ENCODE results near the gene LIPM. TPM values are rescaled to one million over a fixed set of nuclear protein-coding genes. Genes with fewer than 3 reads are reported as not detected.

Gene LIPM
- polyA plus RNA-seq, 3 donors = not detected

- H3K9me3 ChIP-seq (replicated peaks in 1 of 2; ENCODE audit: control insufficient read depth in 1 of 2, insufficient read depth in 1 of 2, low read length in 2 of 2) = no peaks in the 10 kb centered on the region
- TF ChIP-seq CTCF (IDR thresholded peaks at IDR 0.05) = no peak
- WGBS (ENCODE audit: insufficient coverage) = no CpG with 5 or more reads among the region's 2 CpGs
- Mint-ChIP-seq H3K9me3 (no peaks in the 10 kb centered on the region), H3K36me3 (peaks cover 33 to 35% of the 10 kb centered on the region in 2 donors), H3K27ac (peak overlapping the region in 5 of 7 donors; percentile 19 to 70 (median 34)), H3K4me3 (no peak overlapping the region), H3K27me3 (ENCODE audit: low read depth in 3 of 3) (no peaks in the 10 kb centered on the region), H3K4me1 (peaks cover 16% of the 10 kb centered on the region)
- H2AFZ ChIP-seq (ENCODE audit: insufficient read depth, low read depth, low read length, poor library complexity, severe bottlenecking) = no peak overlapping the region
- H3K36me3 ChIP-seq (replicated peaks in 1 of 2; ENCODE audit: control insufficient read depth in 1 of 2, insufficient read depth in 2 of 2, low read length in 2 of 2) = peaks cover 0 to 31% of the 10 kb centered on the region in 2 donors
- no peak overlapping the region for H3K9ac ChIP-seq (ENCODE audit: insufficient read depth, low read length, poor library complexity, severe bottlenecking)
- H3K4me1 ChIP-seq (ENCODE audit: control insufficient read depth in 1 of 2, insufficient read depth in 2 of 2, low read length in 2 of 2) = peaks cover 35 to 38% of the 10 kb centered on the region in 2 donors
- H3K4me2 ChIP-seq (replicated peaks; ENCODE audit: extremely low read depth, low read length, poor library complexity, severe bottlenecking) = no peak overlapping the region
- peak overlapping the region in 1 of 2 donors; percentile 80 for H3K27ac ChIP-seq (ENCODE audit: low read depth in 1 of 2, low read length in 2 of 2)
- no peaks in the 10 kb centered on the region for H4K20me1 ChIP-seq (ENCODE audit: insufficient read depth, low read length)
- no peak overlapping the region for H3K4me3 ChIP-seq (replicated peaks in 1 of 3; ENCODE audit: low read depth in 2 of 3, low read length in 3 of 3)
- H3K79me2 ChIP-seq (ENCODE audit: insufficient read depth, low read length) = no peaks in the 10 kb centered on the region
- intact Hi-C loops (cut with micrococcal nuclease) = no loop called here
- H3K27me3 ChIP-seq (ENCODE audit: control insufficient read depth in 2 of 2, insufficient read depth in 2 of 2, low read length in 2 of 2) = no peaks in the 10 kb centered on the region
- DNase-seq = no peak
Measured at GRCh38 chr10:88833156-88833555, 30.6 kb downstream of the LIPM start.

DNA sequence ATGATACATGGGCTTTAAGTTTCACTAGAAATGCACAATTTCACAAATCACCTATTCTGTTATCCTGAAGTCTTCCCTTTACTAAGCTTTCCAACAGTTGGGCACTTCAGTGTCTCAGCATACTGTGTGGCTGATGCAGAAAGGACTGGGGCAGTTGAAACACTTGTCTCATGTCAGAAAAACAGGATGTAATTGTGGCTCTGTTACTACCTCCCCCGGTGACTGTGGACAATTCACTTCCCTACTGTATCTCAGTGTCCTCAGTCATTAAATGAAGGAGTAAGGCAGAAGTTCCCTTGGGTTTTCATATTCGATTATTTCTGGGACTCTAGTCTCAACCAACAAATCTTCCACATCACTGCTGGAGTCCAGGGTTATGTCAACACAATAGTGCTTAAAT lies 31.2 kb downstream of the LIPM start:
- peak overlapping the region in 1 of 2 donors; percentile 80 for H3K27ac ChIP-seq (ENCODE audit: low read depth in 1 of 2, low read length in 2 of 2)

More for the DNA sequence above, 31.2 kb downstream of the LIPM start:
- Mint-ChIP-seq H3K27ac (peak overlapping the region; percentile 12 to 84 (median 71)), H3K4me3 (peak overlapping the region in 1 of 2 donors; percentile 43), H3K9me3 (no peaks in the 10 kb centered on the region), H3K36me3 (peaks cover 28 to 30% of the 10 kb centered on the region in 2 donors), H3K27me3 (ENCODE audit: low read depth in 3 of 3) (peaks cover 0 to 2% (median 0%) of the 10 kb centered on the region in 3 donors), H3K4me1 (peaks cover 16% of the 10 kb centered on the region)
- Histone ChIP-seq H3K4me1 (ENCODE audit: control insufficient read depth in 1 of 2, insufficient read depth in 2 of 2, low read length in 2 of 2) (peaks cover 35 to 38% of the 10 kb centered on the region in 2 donors), H3K79me2 (ENCODE audit: insufficient read depth, low read length) (no peaks in the 10 kb centered on the region), H2AFZ (ENCODE audit: insufficient read depth, low read depth, low read length, poor library complexity, severe bottlenecking) (no peak overlapping the region), H4K20me1 (ENCODE audit: insufficient read depth, low read length) (no peaks in the 10 kb centered on the region), H3K36me3 (replicated peaks in 1 of 2; ENCODE audit: control insufficient read depth in 1 of 2, insufficient read depth in 2 of 2, low read length in 2 of 2) (peaks cover 0 to 25% of the 10 kb centered on the region in 2 donors), H3K9me3 (replicated peaks in 1 of 2; ENCODE audit: control insufficient read depth in 1 of 2, insufficient read depth in 1 of 2, low read length in 2 of 2) (no peaks in the 10 kb centered on the region), H3K27me3 (ENCODE audit: control insufficient read depth in 2 of 2, insufficient read depth in 2 of 2, low read length in 2 of 2) (no peaks in the 10 kb centered on the region), H3K4me3 (replicated peaks in 1 of 3; ENCODE audit: low read depth in 2 of 3, low read length in 3 of 3) (peak overlapping the region in 1 of 3 experiments; percentile 6), H3K9ac (ENCODE audit: insufficient read depth, low read length, poor library complexity, severe bottlenecking) (no peak overlapping the region), H3K4me2 (replicated peaks; ENCODE audit: extremely low read depth, low read length, poor library complexity, severe bottlenecking) (no peak overlapping the region)
- peak; percentile 61 to 81 (median 71) for DNase-seq
- WGBS (ENCODE audit: insufficient coverage) = 0% methylated on average over 1 of the region's 2 CpGs
- intact Hi-C loops (cut with micrococcal nuclease) = loop anchor here in 1 of 2 donors (2.0 kb wide), 2 partner anchors 29 to 99 kb away; no protein-coding TSS in a partner anchor
- TF ChIP-seq CTCF (IDR thresholded peaks at IDR 0.05) = no peak

Measured in CD14-positive monocyte (primary cell).